Measurements from ENCODE around the gene BTBD9.

DNA sequence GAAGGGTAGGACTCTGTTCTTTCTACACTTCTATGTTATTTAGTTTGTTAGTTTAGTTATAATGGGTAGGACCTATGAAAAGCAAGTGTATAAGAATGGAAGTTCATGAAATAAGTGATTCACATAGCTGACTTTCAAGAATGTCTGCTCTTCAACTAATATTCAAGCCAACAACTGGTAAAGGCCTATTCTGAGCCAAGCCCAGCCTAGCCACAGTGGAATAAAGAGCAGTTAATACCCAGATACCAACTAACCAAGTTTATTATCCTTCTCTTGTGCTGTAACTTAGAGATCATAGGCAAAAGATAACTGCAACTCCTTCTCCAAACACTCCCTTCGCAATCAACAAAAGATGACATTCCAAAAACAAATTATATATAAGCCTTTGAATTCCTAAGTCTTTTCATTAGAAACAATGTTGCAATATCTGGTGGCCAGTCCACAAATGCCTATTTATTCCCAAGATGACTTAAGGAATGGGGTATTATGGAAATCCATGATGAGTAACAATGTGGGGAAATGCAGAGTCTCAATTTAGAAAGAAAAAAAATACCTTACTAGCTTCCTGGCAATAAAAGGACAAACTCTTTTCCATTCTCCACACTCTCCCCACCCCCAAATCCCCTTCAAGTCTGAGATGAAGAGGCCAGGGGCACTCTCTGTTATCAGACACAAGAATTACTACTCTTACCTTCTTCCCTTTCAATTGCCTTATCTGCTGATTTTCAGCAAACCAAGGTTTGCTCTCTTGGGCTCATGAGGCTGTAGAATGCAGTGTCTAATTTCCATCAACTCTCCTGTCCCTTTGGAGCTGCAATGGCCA, 27.4 kb downstream of the BTBD9 start:
- TF ChIP-seq, protein P1, sequence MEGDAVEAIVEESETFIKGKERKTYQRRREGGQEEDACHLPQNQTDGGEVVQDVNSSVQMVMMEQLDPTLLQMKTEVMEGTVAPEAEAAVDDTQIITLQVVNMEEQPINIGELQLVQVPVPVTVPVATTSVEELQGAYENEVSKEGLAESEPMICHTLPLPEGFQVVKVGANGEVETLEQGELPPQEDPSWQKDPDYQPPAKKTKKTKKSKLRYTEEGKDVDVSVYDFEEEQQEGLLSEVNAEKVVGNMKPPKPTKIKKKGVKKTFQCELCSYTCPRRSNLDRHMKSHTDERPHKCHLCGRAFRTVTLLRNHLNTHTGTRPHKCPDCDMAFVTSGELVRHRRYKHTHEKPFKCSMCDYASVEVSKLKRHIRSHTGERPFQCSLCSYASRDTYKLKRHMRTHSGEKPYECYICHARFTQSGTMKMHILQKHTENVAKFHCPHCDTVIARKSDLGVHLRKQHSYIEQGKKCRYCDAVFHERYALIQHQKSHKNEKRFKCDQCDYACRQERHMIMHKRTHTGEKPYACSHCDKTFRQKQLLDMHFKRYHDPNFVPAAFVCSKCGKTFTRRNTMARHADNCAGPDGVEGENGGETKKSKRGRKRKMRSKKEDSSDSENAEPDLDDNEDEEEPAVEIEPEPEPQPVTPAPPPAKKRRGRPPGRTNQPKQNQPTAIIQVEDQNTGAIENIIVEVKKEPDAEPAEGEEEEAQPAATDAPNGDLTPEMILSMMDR (IDR thresholded peaks at IDR 0.05) = no peak
- TF ChIP-seq POLR2A (IDR thresholded peaks at IDR 0.05) = no peak
